Neural cell (in vitro differentiated cells): ENCODE measurements around the gene NLRC5. TPM values are rescaled to one million over a fixed set of nuclear protein-coding genes. Genes with fewer than 3 reads are reported as not detected.

ENCODE experiments used
- H2AFZ ChIP-seq: fragments of 200-600, 300-800 bp; sonication (generic), shearing (Covaris generic); 2 replicates; pipeline ENCODE4 v1.6.0; 2014; ENCODE audit warnings: low read depth, mild to moderate bottlenecking, antibody characterized with exemption, low read length, moderate library complexity
- H3F3A ChIP-seq: fragments of 200-600 bp; shearing (Covaris generic); 2 replicates; pipeline ENCODE4 v1.6.1; 2016; ENCODE audit warnings: mild to moderate bottlenecking, moderate library complexity, mixed read lengths, antibody characterized with exemption, low read length; ENCODE audit not compliant: insufficient read depth, poor library complexity, severe bottlenecking
- H3K27ac ChIP-seq: fragments of 200-600, 300-800 bp; sonication (generic), shearing (Covaris generic); 2 replicates; pipeline ENCODE4 v1.5.1; 2014; ENCODE audit warnings: mild to moderate bottlenecking, low read length, moderate library complexity
- H3K27me3 ChIP-seq: fragments of 300-800, 200-600 bp; sonication (generic), shearing (Covaris generic); 2 replicates; pipeline ENCODE4 v1.6.0; 2014; ENCODE audit warnings: mild to moderate bottlenecking, low read depth, low read length, moderate library complexity; ENCODE audit not compliant: insufficient read depth
- H3K36me3 ChIP-seq: fragments of 300-800, 200-600 bp; sonication (generic), shearing (Covaris generic); 2 replicates; pipeline ENCODE4 v1.5.1; 2014; ENCODE audit warnings: mild to moderate bottlenecking, antibody characterized with exemption, low read length, moderate library complexity; ENCODE audit not compliant: insufficient read depth
- H3K4me2 ChIP-seq: fragments of 300-800, 200-600 bp; sonication (generic), shearing (Covaris generic); 2 replicates; pipeline ENCODE4 v1.6.0; 2014; ENCODE audit warnings: mild to moderate bottlenecking, low read length
- H3K4me3 ChIP-seq: fragments of 300-800, 200-600 bp; sonication (generic), shearing (Covaris generic); 2 replicates; pipeline ENCODE4 v1.5.1; 2014; ENCODE audit warnings: mild to moderate bottlenecking, low read length, moderate library complexity
- H3K79me2 ChIP-seq: fragments of 200-600 bp; shearing (Covaris generic); replicated peaks from 2 replicates; pipeline ENCODE4 v1.6.0; 2014; ENCODE audit warnings: mild to moderate bottlenecking, low read length, moderate library complexity; ENCODE audit not compliant: insufficient read depth
- H3K9ac ChIP-seq: fragments of 300-800, 200-600 bp; sonication (generic), shearing (Covaris generic); 2 replicates; pipeline ENCODE4 v1.6.1; 2016; ENCODE audit warnings: mild to moderate bottlenecking, low read length, mixed read lengths
- H3K9me2 ChIP-seq: fragments of 200-600 bp; shearing (Covaris generic); 2 replicates; pipeline ENCODE4 v1.6.1; 2016; ENCODE audit warnings: mild to moderate bottlenecking, low read length, mixed read lengths; ENCODE audit not compliant: insufficient read depth
- H3K9me3 ChIP-seq: fragments of 200-600, 300-800 bp; sonication (generic), shearing (Covaris generic); 2 replicates; pipeline ENCODE4 v1.6.1; 2016; ENCODE audit warnings: mild to moderate bottlenecking, mixed run types, low read length, moderate library complexity, mixed read lengths
- H4K20me1 ChIP-seq: fragments of 200-600 bp; shearing (Covaris generic); 2 replicates; pipeline ENCODE4 v1.6.1; 2016; ENCODE audit warnings: mild to moderate bottlenecking, mixed run types; ENCODE audit not compliant: insufficient read depth
- EP300 ChIP-seq: fragments of 450-650 bp; conservative IDR thresholded peaks from 2 replicates; pipeline ENCODE4 v1.6.1; 2014; ENCODE audit warnings: antibody characterized with exemption, mild to moderate bottlenecking, moderate library complexity; ENCODE audit not compliant: poor library complexity, severe bottlenecking
- EZH2 ChIP-seq: fragments of 200-600, 300-800 bp; shearing (Covaris generic), sonication (generic); IDR thresholded peaks from 2 replicates; pipeline ENCODE4 v1.6.1; 2014; ENCODE audit warnings: antibody characterized with exemption, low read length, borderline replicate concordance, mild to moderate bottlenecking; ENCODE audit not compliant: insufficient read depth, poor library complexity, severe bottlenecking
- MXI1 ChIP-seq: fragments of 450-650 bp; conservative IDR thresholded peaks from 2 replicates; pipeline ENCODE4 v1.6.1; 2014; ENCODE audit warnings: antibody characterized with exemption, mild to moderate bottlenecking; ENCODE audit not compliant: poor library complexity, severe bottlenecking
- POLR2AphosphoS5 ChIP-seq: IDR thresholded peaks from 2 replicates; pipeline ENCODE4 v1.6.1; 2012
- RAD21 ChIP-seq: fragments of 450-650 bp; conservative IDR thresholded peaks from 2 replicates; pipeline ENCODE4 v1.6.1; 2014; ENCODE audit warnings: antibody characterized with exemption, mild to moderate bottlenecking, moderate library complexity
- SMC3 ChIP-seq: fragments of 450-650 bp; conservative IDR thresholded peaks from 2 replicates; pipeline ENCODE4 v1.6.1; 2014; ENCODE audit warnings: antibody characterized with exemption, mild to moderate bottlenecking, moderate library complexity; ENCODE audit not compliant: poor library complexity
- TAF1 ChIP-seq: IDR thresholded peaks from 2 replicates; pipeline ENCODE4 v1.6.1; 2012; ENCODE audit warnings: low read depth
- polyA plus RNA-seq: library from polyadenylated mRNA; depleted of rRNA; stranded (reverse); fragments of >200 nt; gene quantifications from 2 replicates; pipeline ENCODE4 v1.2.3, GENCODE V29; 2014
- TF ChIP-seq, protein P1 (sequence below): fragments of 450-650 bp; IDR thresholded peaks from 2 replicates; pipeline ENCODE4 v1.5.1; 2014; ENCODE audit warnings: antibody characterized with exemption, mild to moderate bottlenecking, moderate library complexity; ENCODE audit not compliant: poor library complexity, severe bottlenecking
- TF ChIP-seq, protein P2 (sequence below): IDR thresholded peaks from 2 replicates; pipeline ENCODE4 v1.6.1; 2012; ENCODE audit warnings: borderline replicate concordance

The NLRC5 gene
- polyA plus RNA-seq, 1 donor from 2014 or later: not detected

DNA sequence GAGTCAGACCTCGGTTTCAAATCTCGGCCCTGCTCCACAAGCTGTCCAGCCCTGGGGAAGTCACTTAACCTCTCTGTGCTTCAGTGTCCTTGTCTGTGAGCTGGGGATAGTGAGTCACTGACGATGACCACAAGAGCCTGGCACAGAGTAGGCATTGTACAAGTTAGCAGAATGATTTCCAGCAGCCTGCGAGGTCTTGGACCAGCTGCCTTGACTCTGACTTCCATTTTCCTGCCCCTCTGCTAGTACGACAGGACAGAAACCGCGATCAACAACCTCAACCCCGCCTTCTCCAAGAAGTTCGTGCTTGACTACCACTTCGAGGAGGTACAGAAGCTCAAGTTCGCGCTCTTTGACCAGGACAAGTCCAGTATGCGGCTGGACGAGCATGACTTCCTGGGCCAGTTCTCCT is 123.7 kb downstream of the NLRC5 start:
- Histone ChIP-seq H3K36me3 (no peaks in the 10 kb centered on the region), H3K9ac (no peak overlapping the region), H3F3A (no peaks in the 10 kb centered on the region), H3K4me3 (no peak overlapping the region), H3K27ac (no peak overlapping the region), H3K4me2 (no peak overlapping the region), H3K79me2 (no peaks in the 10 kb centered on the region), H3K9me2 (no peaks in the 10 kb centered on the region), H3K27me3 (no peaks in the 10 kb centered on the region), H4K20me1 (no peaks in the 10 kb centered on the region), H3K9me3 (no peaks in the 10 kb centered on the region), H2AFZ (no peak overlapping the region)
- TF ChIP-seq RAD21: no peak
- TF ChIP-seq, protein P1, sequence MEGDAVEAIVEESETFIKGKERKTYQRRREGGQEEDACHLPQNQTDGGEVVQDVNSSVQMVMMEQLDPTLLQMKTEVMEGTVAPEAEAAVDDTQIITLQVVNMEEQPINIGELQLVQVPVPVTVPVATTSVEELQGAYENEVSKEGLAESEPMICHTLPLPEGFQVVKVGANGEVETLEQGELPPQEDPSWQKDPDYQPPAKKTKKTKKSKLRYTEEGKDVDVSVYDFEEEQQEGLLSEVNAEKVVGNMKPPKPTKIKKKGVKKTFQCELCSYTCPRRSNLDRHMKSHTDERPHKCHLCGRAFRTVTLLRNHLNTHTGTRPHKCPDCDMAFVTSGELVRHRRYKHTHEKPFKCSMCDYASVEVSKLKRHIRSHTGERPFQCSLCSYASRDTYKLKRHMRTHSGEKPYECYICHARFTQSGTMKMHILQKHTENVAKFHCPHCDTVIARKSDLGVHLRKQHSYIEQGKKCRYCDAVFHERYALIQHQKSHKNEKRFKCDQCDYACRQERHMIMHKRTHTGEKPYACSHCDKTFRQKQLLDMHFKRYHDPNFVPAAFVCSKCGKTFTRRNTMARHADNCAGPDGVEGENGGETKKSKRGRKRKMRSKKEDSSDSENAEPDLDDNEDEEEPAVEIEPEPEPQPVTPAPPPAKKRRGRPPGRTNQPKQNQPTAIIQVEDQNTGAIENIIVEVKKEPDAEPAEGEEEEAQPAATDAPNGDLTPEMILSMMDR: no peak

DNA sequence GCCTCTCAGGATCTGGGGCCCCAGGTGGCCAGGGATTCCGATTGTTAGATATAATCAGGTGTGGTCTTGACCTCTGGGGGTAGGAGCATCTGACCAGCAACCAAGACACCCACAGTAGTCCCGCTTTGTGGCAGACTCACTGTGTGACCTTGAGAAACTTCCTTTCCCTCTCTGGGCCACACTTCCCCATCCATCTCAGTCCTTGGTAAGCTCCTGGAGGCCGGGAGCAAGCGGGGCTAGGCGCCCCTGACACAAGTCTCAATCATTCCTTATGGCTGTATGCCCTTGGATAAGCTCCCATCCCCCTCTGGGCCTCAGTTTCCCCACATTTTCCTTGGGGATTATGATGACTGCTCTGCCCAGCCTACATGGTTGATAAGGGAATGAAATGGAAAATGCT is 124.3 kb downstream of the NLRC5 start:
- Histone ChIP-seq H3K36me3 (no peaks in the 10 kb centered on the region), H3K79me2 (no peaks in the 10 kb centered on the region), H3K27ac (no peak overlapping the region), H3K9me3 (no peaks in the 10 kb centered on the region), H4K20me1 (no peaks in the 10 kb centered on the region), H3K9me2 (no peaks in the 10 kb centered on the region), H3K4me3 (no peak overlapping the region), H2AFZ (no peak overlapping the region), H3K9ac (no peak overlapping the region), H3F3A (no peaks in the 10 kb centered on the region), H3K27me3 (no peaks in the 10 kb centered on the region), H3K4me2 (no peak overlapping the region)
- TF ChIP-seq, protein P2, sequence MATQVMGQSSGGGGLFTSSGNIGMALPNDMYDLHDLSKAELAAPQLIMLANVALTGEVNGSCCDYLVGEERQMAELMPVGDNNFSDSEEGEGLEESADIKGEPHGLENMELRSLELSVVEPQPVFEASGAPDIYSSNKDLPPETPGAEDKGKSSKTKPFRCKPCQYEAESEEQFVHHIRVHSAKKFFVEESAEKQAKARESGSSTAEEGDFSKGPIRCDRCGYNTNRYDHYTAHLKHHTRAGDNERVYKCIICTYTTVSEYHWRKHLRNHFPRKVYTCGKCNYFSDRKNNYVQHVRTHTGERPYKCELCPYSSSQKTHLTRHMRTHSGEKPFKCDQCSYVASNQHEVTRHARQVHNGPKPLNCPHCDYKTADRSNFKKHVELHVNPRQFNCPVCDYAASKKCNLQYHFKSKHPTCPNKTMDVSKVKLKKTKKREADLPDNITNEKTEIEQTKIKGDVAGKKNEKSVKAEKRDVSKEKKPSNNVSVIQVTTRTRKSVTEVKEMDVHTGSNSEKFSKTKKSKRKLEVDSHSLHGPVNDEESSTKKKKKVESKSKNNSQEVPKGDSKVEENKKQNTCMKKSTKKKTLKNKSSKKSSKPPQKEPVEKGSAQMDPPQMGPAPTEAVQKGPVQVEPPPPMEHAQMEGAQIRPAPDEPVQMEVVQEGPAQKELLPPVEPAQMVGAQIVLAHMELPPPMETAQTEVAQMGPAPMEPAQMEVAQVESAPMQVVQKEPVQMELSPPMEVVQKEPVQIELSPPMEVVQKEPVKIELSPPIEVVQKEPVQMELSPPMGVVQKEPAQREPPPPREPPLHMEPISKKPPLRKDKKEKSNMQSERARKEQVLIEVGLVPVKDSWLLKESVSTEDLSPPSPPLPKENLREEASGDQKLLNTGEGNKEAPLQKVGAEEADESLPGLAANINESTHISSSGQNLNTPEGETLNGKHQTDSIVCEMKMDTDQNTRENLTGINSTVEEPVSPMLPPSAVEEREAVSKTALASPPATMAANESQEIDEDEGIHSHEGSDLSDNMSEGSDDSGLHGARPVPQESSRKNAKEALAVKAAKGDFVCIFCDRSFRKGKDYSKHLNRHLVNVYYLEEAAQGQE: no peak
- TF ChIP-seq, protein P1: no peak
- TF ChIP-seq SMC3 (no peak), EP300 (no peak), POLR2AphosphoS5 (no peak), TAF1 (no peak), RAD21 (no peak), EZH2 (no peak), MXI1 (no peak)
